ENCODE data around the gene C11orf42.

C11orf42 gene

DNA sequence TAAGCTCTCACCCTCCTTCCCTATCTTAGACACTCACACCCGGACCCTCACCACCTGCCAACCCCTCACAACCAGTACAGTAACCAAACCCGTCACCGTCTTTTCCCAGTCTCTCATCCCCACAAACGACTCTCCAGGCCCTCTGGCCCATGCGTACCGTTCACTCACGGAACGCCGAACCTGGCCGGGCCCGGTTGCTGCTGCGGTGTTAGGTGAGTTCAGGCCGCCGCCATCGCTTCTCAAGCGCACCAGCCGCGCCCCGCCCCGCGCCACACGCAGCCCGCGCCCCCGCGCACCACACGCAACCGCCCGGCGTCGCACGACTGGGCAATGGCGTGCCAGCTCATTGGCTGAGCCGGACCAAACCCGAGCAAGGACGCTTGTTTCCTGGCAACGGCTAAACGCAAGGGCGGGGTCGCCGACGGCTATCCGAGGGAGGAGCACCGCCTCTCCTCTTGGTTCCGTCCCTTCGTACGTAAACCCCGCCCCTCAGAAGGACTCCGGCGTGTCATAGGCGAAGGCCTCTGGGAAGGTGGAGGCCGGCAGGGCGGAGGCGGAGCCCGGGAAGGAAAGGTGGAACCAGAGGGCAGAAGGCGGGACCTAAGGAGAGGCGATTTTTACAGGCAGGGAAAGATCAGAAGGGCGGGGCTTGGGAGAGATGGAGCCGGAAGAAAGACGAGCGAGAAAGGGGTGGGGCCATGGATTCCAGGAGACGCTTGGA lies 29.2 kb downstream of the C11orf42 start, which contains the start of gene FHIP1B:
Gene FHIP1B, minus strand, starts transcription at position 250 of the 721 bp plus-strand sequence. CDS start 10,120 bp downstream, outside the sequence.
- TF ChIP-seq, protein P1, sequence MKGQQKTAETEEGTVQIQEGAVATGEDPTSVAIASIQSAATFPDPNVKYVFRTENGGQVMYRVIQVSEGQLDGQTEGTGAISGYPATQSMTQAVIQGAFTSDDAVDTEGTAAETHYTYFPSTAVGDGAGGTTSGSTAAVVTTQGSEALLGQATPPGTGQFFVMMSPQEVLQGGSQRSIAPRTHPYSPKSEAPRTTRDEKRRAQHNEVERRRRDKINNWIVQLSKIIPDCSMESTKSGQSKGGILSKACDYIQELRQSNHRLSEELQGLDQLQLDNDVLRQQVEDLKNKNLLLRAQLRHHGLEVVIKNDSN (IDR thresholded peaks at IDR 0.05) = no peak
- TF ChIP-seq RAD21 (IDR thresholded peaks at IDR 0.05; ENCODE audit: low read depth) = no peak
- no peak for TF ChIP-seq ZBTB7A (IDR thresholded peaks at IDR 0.05; ENCODE audit: low read depth)
- TF ChIP-seq TAF1 (IDR thresholded peaks at IDR 0.05; ENCODE audit: low read depth) = peak; percentile 88
- TF ChIP-seq FOXM1 (IDR thresholded peaks at IDR 0.05; ENCODE audit: borderline replicate concordance, low read depth) = no peak
- no peak for TF ChIP-seq EP300 (IDR thresholded peaks at IDR 0.05; ENCODE audit: borderline replicate concordance)
- TF ChIP-seq YY1 (IDR thresholded peaks at IDR 0.05; ENCODE audit: low read depth) = peak; percentile 91
- TF ChIP-seq, protein P2, sequence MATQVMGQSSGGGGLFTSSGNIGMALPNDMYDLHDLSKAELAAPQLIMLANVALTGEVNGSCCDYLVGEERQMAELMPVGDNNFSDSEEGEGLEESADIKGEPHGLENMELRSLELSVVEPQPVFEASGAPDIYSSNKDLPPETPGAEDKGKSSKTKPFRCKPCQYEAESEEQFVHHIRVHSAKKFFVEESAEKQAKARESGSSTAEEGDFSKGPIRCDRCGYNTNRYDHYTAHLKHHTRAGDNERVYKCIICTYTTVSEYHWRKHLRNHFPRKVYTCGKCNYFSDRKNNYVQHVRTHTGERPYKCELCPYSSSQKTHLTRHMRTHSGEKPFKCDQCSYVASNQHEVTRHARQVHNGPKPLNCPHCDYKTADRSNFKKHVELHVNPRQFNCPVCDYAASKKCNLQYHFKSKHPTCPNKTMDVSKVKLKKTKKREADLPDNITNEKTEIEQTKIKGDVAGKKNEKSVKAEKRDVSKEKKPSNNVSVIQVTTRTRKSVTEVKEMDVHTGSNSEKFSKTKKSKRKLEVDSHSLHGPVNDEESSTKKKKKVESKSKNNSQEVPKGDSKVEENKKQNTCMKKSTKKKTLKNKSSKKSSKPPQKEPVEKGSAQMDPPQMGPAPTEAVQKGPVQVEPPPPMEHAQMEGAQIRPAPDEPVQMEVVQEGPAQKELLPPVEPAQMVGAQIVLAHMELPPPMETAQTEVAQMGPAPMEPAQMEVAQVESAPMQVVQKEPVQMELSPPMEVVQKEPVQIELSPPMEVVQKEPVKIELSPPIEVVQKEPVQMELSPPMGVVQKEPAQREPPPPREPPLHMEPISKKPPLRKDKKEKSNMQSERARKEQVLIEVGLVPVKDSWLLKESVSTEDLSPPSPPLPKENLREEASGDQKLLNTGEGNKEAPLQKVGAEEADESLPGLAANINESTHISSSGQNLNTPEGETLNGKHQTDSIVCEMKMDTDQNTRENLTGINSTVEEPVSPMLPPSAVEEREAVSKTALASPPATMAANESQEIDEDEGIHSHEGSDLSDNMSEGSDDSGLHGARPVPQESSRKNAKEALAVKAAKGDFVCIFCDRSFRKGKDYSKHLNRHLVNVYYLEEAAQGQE (IDR thresholded peaks at IDR 0.05; ENCODE audit: low read depth) = no peak
- peak; percentile 81 for TF ChIP-seq EGR1 (IDR thresholded peaks at IDR 0.05)
- TF ChIP-seq CEBPB (IDR thresholded peaks at IDR 0.05) = no peak
- TF ChIP-seq NFIC (IDR thresholded peaks at IDR 0.05) = no peak
- TF ChIP-seq, protein P3, sequence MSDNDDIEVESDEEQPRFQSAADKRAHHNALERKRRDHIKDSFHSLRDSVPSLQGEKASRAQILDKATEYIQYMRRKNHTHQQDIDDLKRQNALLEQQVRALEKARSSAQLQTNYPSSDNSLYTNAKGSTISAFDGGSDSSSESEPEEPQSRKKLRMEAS (IDR thresholded peaks at IDR 0.05) = peak; percentile 44; the same call in 1 of the 2 replicates
- no peak for TF ChIP-seq CREB1 (IDR thresholded peaks at IDR 0.05; ENCODE audit: low read depth)
- TF ChIP-seq TEAD4 (IDR thresholded peaks at IDR 0.05) = no peak
- 0 out of 2 replicates have a peak, but pooled peaks have one; percentile 21 for TF ChIP-seq TCF12 (IDR thresholded peaks at IDR 0.05; ENCODE audit: low read depth)

DNA sequence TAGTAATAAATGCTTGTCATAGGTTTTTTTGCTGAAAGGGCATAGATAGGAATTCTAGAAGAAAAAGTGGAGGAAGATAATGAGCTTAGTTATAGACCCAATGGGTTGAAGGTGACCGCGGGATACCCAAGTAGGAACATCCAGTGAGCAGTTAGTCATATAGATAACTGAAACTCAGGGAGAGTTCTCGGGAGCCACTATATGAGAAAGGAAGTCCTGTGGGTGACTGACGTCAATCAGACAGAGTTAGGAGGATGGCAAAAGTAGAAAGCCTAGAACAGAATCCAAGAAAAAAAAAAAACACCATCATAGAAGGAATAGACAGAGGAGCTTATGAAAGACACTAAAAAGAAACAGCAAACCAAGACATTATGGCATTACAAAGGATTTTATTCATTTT lies 31.9 kb downstream of the C11orf42 start:
- TF ChIP-seq, protein P3 (IDR thresholded peaks at IDR 0.05) = no peak
- no peak for TF ChIP-seq RAD21 (IDR thresholded peaks at IDR 0.05; ENCODE audit: low read depth)

DNA sequence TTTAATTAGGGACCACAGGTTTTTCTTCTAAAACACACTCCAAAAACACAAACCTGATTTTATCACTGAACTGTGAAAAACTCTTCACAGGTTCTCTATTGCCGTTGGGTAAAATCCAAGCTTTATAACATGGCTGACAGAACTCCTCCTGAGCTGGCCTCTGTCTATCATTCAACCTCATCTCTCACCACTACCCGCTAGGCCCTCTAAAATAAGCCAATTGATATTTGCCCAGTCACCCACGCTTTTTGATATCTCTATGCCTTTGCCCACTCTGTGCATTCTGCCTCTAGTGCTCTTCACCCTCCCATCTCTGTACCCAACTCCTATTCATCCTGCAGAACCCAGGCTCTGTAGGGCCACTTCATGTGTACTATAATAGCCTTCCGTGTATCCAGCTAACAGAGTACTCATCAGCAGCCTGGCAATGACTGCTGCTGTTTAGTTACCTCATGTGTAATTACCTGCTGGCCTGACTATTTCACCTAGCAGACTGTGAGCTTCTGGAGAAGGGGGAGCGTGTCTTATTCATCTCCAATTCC lies 32.5 kb downstream of the C11orf42 start:
- TF ChIP-seq RAD21 (IDR thresholded peaks at IDR 0.05; ENCODE audit: low read depth) = no peak
- TF ChIP-seq, protein P1 (IDR thresholded peaks at IDR 0.05) = no peak

DNA sequence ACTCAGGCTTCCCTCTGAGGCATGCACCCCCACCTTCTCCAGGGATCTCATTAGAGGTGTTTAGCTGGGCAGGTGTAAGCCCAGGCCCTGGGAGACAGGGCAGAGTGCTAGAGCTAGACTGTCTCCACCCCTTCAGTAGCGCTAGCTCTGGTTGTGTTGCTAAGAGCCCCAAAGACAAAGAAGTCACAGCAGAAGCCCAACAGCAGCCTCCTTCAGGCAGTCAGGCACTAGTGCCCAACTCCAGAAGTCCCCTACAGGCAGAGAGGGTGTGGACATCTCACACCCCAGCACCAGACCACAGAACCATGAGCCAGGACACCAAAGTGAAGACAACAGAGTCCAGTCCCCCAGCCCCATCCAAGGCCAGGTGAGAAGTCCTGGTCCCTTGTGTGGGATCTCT lies 33.5 kb downstream of the C11orf42 start, which contains the start of gene CNGA4:
Gene CNGA4, plus strand, starts transcription at position 188 of the 400 bp plus-strand sequence. Its CDS starts 118 bp downstream, at position 306.
- TF ChIP-seq TCF12 (IDR thresholded peaks at IDR 0.05; ENCODE audit: low read depth) = no peak
- TF ChIP-seq, protein P3 (IDR thresholded peaks at IDR 0.05) = no peak
- no peak for TF ChIP-seq TAF1 (IDR thresholded peaks at IDR 0.05; ENCODE audit: low read depth)
- TF ChIP-seq RAD21 (IDR thresholded peaks at IDR 0.05; ENCODE audit: low read depth) = no peak
- TF ChIP-seq, protein P2 (IDR thresholded peaks at IDR 0.05; ENCODE audit: low read depth) = no peak
- TF ChIP-seq YY1 (IDR thresholded peaks at IDR 0.05; ENCODE audit: low read depth) = no peak
- no peak for TF ChIP-seq TEAD4 (IDR thresholded peaks at IDR 0.05)
- no peak for TF ChIP-seq FOXM1 (IDR thresholded peaks at IDR 0.05; ENCODE audit: borderline replicate concordance, low read depth)
- TF ChIP-seq ZBTB7A (IDR thresholded peaks at IDR 0.05; ENCODE audit: low read depth) = no peak

DNA sequence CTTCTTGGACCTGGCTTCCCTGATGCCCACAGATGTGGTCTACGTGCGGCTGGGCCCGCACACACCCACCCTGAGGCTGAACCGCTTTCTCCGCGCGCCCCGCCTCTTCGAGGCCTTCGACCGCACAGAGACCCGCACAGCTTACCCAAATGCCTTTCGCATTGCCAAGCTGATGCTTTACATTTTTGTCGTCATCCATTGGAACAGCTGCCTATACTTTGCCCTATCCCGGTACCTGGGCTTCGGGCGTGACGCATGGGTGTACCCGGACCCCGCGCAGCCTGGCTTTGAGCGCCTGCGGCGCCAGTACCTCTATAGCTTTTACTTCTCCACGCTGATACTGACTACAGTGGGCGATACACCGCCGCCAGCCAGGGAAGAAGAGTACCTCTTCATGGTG lies 34.8 kb downstream of the C11orf42 start:
- TF ChIP-seq ZBTB7A (IDR thresholded peaks at IDR 0.05; ENCODE audit: low read depth) (no peak), CREB1 (IDR thresholded peaks at IDR 0.05; ENCODE audit: low read depth) (no peak), CEBPB (IDR thresholded peaks at IDR 0.05) (no peak), RAD21 (IDR thresholded peaks at IDR 0.05; ENCODE audit: low read depth) (no peak), FOXM1 (IDR thresholded peaks at IDR 0.05; ENCODE audit: borderline replicate concordance, low read depth) (no peak), TEAD4 (IDR thresholded peaks at IDR 0.05) (no peak)
- TF ChIP-seq, protein P3 (IDR thresholded peaks at IDR 0.05) = no peak
- TF ChIP-seq, protein P2 (IDR thresholded peaks at IDR 0.05; ENCODE audit: low read depth) = no peak
- TF ChIP-seq, protein P1 (IDR thresholded peaks at IDR 0.05) = no peak
